GM10266 (cell line): Measurements from ENCODE around the gene BBS2.

Experiments used
- DNase-seq: peaks from one replicate; pipeline ENCODE4 v3.0.0; 2012; ENCODE audit errors: extremely low spot score
- CTCF ChIP-seq: IDR thresholded peaks from 2 replicates; pipeline ENCODE4 v1.5.1; 2012; ENCODE audit warnings: mild to moderate bottlenecking, low read depth; ENCODE audit not compliant: control insufficient read depth, insufficient read depth; ENCODE audit errors: missing control alignments

BBS2 gene

DNA sequence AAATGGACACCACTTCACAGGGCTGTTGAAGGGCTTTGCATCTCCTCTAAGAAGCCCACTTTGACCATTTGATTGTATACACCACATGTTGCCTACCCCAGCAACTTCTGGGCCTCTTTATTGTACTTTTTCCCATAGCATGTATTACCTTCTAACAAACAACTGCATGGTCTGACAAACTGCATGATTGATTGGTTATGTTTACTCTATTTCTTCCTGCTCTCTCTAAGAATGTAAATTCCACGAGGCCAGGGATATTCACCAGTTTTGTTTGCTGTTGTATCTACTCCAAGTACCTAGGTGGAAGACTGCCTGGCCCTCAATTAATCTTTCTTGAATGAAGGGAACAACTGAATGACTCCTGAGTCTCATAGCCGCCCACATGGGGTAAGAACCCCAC is 22.2 kb upstream of the BBS2 start:
- no peak for DNase-seq
- TF ChIP-seq CTCF: no peak

DNA sequence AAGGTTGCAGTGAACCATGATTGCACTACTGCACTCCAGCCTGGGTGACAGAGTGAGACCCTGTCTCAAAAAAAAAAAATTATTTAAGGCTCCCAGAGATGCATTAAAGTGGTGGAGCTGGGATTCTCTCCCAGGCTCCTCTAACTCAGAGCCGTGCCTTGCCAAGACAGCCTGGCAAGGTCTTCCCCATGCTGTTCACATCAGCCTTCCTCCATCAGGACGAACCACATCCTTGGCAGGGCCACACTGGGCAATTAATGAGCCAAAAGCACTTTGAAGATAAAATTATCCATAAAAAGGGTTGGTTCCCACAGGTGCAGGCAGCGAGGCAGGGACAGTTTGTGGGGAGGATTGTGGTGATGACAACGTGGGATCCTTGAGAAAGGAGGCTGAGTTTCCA is 19.8 kb upstream of the BBS2 start:
- no peak for DNase-seq
- TF ChIP-seq CTCF: no peak

DNA sequence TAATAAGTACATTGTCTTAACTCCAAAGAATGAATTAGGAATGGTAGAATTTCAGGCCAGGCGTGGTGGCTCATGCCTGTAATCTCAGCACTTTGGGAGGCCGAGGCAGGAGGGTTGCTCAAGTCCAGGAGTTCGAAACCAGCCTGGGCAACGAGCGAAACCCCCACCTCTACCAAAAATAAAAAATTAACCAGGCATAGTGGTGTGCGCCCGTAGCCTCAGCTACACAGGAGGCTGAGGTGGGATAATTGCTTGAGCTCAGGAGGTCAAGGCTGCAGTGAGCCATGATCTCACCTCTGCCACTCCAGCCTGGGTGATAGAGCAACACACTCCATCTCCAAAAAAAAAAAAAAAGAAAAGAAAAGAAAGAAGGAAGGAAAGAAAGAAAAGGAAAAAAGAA is 18.5 kb upstream of the BBS2 start:
- no peak for DNase-seq
- TF ChIP-seq CTCF: no peak

GRCh38 chr16:56534847-56535383 is 15.1 kb upstream of the BBS2 start:
- no peak for TF ChIP-seq CTCF

DNA sequence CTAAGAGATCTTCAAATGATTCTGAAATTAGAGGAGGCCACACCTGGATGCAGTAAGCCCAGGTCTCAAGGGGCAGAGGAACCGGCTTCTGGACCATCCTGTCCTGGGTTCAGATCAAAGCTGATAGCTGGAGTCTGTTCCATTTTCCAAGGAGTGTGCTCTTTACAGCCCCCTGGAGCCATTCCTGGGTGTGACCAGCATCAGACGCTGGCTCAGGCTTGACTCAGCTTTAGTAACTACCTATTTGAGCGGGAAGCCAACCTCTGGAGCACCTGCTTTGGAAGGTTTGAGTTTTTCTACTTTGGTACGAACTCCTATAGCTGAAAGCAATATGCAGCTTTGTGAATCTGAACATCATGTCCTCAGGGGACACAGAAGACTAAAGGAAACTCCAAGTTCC is 12.9 kb upstream of the BBS2 start:
- no peak for TF ChIP-seq CTCF
- DNase-seq: no peak

More at GRCh38 chr16:56534847-56535383, 15.1 kb upstream of the BBS2 start:
- no peak for DNase-seq

- DNase-seq: no peak
- no peak for TF ChIP-seq CTCF
Measured at GRCh38 chr16:56530872-56531271, 11.0 kb upstream of the BBS2 start.

DNA sequence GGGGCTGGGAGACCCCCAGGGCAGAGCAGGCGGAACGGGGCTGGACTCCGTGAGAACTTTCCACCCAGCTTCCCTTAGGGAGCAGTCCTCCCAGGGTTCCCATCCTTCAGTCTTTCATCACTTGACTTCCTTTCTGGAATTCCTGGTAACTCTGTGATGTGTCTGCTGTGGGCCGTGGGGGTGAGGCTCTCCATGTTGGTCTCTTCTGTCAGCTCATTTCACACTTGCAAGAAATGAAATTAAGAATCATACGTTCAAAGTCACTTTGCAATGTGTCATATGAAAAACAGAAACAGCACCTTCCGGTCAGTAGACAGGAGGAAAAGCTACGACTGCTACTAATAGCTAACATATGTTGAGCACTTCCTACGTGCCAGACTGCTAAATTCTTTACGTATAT is 5.4 kb upstream of the BBS2 start:
- DNase-seq: no peak
- TF ChIP-seq CTCF: no peak

- DNase-seq: no peak
Measured at GRCh38 chr16:56520251-56520577, 390 bp upstream of the BBS2 start.

More at GRCh38 chr16:56520251-56520577, 390 bp upstream of the BBS2 start:
- TF ChIP-seq CTCF: no peak
